ENCODE data around the gene ATE1. TPM values are rescaled to one million over a fixed set of nuclear protein-coding genes. Genes with fewer than 3 reads are reported as not detected.

ATE1 gene
- total and polyA plus RNA-seq, 2 donors (not counting 1 experiment from before 2014, with no cell fraction given) = 8.2 to 32.0 TPM

DNA sequence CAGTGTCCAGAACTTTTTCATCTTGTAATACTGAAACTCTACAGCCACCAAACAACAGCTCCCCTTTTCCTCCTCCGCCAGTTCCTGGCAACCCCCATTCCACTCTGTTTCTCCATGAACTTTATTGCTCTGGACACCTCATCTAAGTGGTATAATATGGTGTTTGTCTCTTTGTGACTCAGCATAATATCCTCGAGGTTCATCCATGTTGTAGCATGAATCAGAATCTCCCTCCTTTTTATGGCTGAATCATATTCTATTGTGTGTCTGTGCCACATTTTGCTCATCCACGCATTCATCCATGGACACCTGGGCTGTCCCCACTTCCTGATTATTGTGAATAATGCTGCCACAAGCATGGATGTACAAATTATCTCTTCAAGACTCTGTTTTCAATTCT lies 205.2 kb downstream of the ATE1 start:
- no peak overlapping the region for H3K4me3 ChIP-seq (ENCODE audit: control extremely low read depth in 1 of 5, extremely low read depth in 1 of 5, insufficient read depth in 1 of 5, low read depth in 2 of 5, low read length in 4 of 5)
- intact Hi-C loops (cut with micrococcal nuclease) = no loop called here
- H3K27ac ChIP-seq (ENCODE audit: low read length in 2 of 2) = no peak overlapping the region
- H3K9me3 ChIP-seq (ENCODE audit: control extremely low read depth in 1 of 3, control insufficient read depth in 2 of 3, insufficient read depth in 1 of 3, low read length in 2 of 3) = no peaks in the 10 kb centered on the region
- H3K4me2 ChIP-seq (replicated peaks; ENCODE audit: low read depth, low read length, poor library complexity, severe bottlenecking) = no peak overlapping the region
- DNase-seq = no peak
- TF ChIP-seq, protein P1, sequence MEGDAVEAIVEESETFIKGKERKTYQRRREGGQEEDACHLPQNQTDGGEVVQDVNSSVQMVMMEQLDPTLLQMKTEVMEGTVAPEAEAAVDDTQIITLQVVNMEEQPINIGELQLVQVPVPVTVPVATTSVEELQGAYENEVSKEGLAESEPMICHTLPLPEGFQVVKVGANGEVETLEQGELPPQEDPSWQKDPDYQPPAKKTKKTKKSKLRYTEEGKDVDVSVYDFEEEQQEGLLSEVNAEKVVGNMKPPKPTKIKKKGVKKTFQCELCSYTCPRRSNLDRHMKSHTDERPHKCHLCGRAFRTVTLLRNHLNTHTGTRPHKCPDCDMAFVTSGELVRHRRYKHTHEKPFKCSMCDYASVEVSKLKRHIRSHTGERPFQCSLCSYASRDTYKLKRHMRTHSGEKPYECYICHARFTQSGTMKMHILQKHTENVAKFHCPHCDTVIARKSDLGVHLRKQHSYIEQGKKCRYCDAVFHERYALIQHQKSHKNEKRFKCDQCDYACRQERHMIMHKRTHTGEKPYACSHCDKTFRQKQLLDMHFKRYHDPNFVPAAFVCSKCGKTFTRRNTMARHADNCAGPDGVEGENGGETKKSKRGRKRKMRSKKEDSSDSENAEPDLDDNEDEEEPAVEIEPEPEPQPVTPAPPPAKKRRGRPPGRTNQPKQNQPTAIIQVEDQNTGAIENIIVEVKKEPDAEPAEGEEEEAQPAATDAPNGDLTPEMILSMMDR (IDR thresholded peaks at IDR 0.05) = no peak
- TF ChIP-seq EZH2 (IDR thresholded peaks at IDR 0.05; ENCODE audit: borderline replicate concordance, insufficient read depth, low read depth, low read length, poor library complexity, severe bottlenecking) = no peak
- no peak overlapping the region for H3K4me3 Mint-ChIP-seq
- no peak for ATAC-seq (ENCODE audit: low read depth)
- no peaks in the 10 kb centered on the region for H3K36me3 ChIP-seq (replicated peaks in 1 of 2; ENCODE audit: control extremely low read depth in 1 of 2, control insufficient read depth in 1 of 2, extremely low read depth in 1 of 2, insufficient read depth in 2 of 2, low read length in 1 of 2)
- H3K79me2 ChIP-seq (ENCODE audit: control insufficient read depth, insufficient read depth, low read length) = no peaks in the 10 kb centered on the region
- WGBS (ENCODE audit: insufficient coverage) = no CpG with 5 or more reads among the region's 3 CpGs
- no peaks in the 10 kb centered on the region for H3K9me3 Mint-ChIP-seq (ENCODE audit: insufficient read depth)
- no peaks in the 10 kb centered on the region for H3K4me1 Mint-ChIP-seq
- H3K4me1 ChIP-seq (ENCODE audit: control insufficient read depth in 2 of 2, insufficient read depth in 2 of 2, low read length in 2 of 2) = no peaks in the 10 kb centered on the region
- no peaks in the 10 kb centered on the region for H3K27me3 ChIP-seq (replicated peaks in 1 of 4; ENCODE audit: control extremely low read depth in 1 of 4, control insufficient read depth in 3 of 4, insufficient read depth in 4 of 4, low read length in 3 of 4)
- no peaks in the 10 kb centered on the region for H4K20me1 ChIP-seq (ENCODE audit: control insufficient read depth, insufficient read depth, low read length, poor library complexity, severe bottlenecking)
- no peak overlapping the region for H2AFZ ChIP-seq (ENCODE audit: insufficient read depth, low read depth, low read length, poor library complexity, severe bottlenecking)
- no peak overlapping the region for H3K27ac Mint-ChIP-seq
- peaks cover 8% of the 10 kb centered on the region for H3K27me3 Mint-ChIP-seq
- ChIA-PET POLR2A (no interaction called here), CTCF (interaction anchor here (0.6 kb wide), 1 partner anchor 701 kb away, joined by 3 read pairs; no protein-coding TSS in a partner anchor)
- no peak overlapping the region for H3K9ac ChIP-seq (ENCODE audit: low read length)

DNA sequence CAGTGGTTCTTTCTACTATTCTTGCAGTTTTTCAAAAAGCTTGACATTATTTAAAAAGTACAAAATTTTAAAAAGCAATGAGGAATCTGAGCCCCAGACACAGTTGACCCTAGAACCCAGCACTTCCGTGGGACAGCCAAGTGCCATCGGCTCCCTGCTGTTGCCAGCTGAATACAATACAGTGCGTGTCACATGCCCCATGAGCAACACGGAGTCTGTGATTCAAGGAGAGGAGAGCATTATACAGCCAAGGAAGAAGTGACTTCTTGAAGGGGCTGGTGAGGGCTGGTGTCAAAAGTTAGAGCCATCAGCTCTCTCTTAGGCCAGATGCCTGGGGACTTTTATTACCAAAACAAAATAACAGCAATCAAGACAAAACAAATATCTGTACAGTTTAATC lies 206.6 kb downstream of the ATE1 start:
- WGBS (ENCODE audit: insufficient coverage) = 100% methylated on average over 3 of the region's 4 CpGs
- CTCF ChIA-PET = no interaction called here
- H3K27me3 Mint-ChIP-seq = peaks cover 8% of the 10 kb centered on the region

More for the DNA sequence above, 206.6 kb downstream of the ATE1 start:
- ATAC-seq (ENCODE audit: low read depth) (no peak), DNase-seq (no peak)
- no peak overlapping the region for H3K9ac ChIP-seq (ENCODE audit: low read length)
- no peak overlapping the region for H2AFZ ChIP-seq (ENCODE audit: insufficient read depth, low read depth, low read length, poor library complexity, severe bottlenecking)
- no peaks in the 10 kb centered on the region for H3K9me3 ChIP-seq (ENCODE audit: control extremely low read depth in 1 of 3, control insufficient read depth in 2 of 3, insufficient read depth in 1 of 3, low read length in 2 of 3)
- H3K36me3 ChIP-seq (replicated peaks in 1 of 2; ENCODE audit: control extremely low read depth in 1 of 2, control insufficient read depth in 1 of 2, extremely low read depth in 1 of 2, insufficient read depth in 2 of 2, low read length in 1 of 2) = no peaks in the 10 kb centered on the region
- no peaks in the 10 kb centered on the region for H3K27me3 ChIP-seq (replicated peaks in 1 of 4; ENCODE audit: control extremely low read depth in 1 of 4, control insufficient read depth in 3 of 4, insufficient read depth in 4 of 4, low read length in 3 of 4)
- no peak for TF ChIP-seq EZH2 (IDR thresholded peaks at IDR 0.05; ENCODE audit: borderline replicate concordance, insufficient read depth, low read depth, low read length, poor library complexity, severe bottlenecking)
- TF ChIP-seq, protein P1 (IDR thresholded peaks at IDR 0.05) = no peak
- Mint-ChIP-seq H3K4me3 (no peak overlapping the region), H3K27ac (no peak overlapping the region), H3K9me3 (ENCODE audit: insufficient read depth) (no peaks in the 10 kb centered on the region), H3K4me1 (no peaks in the 10 kb centered on the region)
- no peaks in the 10 kb centered on the region for H3K79me2 ChIP-seq (ENCODE audit: control insufficient read depth, insufficient read depth, low read length)
- intact Hi-C loops (cut with micrococcal nuclease) = no loop called here
- H3K4me2 ChIP-seq (replicated peaks; ENCODE audit: low read depth, low read length, poor library complexity, severe bottlenecking) = no peak overlapping the region
- no peaks in the 10 kb centered on the region for H3K4me1 ChIP-seq (ENCODE audit: control insufficient read depth in 2 of 2, insufficient read depth in 2 of 2, low read length in 2 of 2)
- no peak overlapping the region for H3K4me3 ChIP-seq (ENCODE audit: control extremely low read depth in 1 of 5, extremely low read depth in 1 of 5, insufficient read depth in 1 of 5, low read depth in 2 of 5, low read length in 4 of 5)
- no peaks in the 10 kb centered on the region for H4K20me1 ChIP-seq (ENCODE audit: control insufficient read depth, insufficient read depth, low read length, poor library complexity, severe bottlenecking)
- POLR2A ChIA-PET = no interaction called here
- no peak overlapping the region for H3K27ac ChIP-seq (ENCODE audit: low read length in 2 of 2)

All from B cell (primary cell).